ENCODE results near the gene LAPTM5.

DNA sequence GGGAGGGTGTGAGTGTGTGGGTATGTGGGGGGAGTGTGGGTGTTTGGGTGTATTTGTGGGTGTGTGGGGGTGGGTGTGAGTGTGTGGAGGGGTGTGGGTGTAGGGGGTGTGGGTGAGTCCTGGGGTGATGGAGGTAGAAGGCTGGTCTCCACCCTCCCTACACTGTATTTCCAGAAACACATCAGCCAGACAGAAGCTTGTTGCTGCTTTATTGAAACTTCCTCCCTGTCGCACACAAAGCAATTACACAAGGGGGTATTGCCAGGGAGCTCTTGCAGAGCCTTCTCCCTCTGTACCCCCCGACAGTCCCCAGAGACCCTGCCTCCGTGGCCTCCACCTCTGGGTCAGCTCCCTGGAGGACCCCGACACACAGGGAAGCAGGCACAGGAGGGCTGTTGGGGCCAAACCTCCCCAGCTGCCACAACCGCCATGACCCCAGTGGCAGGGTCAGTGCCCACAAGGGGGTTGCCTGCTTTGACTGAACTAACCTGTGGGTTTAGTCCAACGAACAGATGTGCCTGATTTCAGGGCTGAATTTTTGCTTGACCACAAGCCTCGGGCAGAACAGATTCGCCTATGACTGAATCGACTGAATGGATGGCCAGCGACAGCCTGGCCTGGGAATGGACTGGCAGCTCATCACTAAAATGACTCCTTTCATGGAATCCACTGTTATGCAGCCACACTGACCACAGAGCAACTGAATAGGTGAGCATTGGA lies 25.1 kb downstream of the LAPTM5 start:
- TF ChIP-seq, protein P1, sequence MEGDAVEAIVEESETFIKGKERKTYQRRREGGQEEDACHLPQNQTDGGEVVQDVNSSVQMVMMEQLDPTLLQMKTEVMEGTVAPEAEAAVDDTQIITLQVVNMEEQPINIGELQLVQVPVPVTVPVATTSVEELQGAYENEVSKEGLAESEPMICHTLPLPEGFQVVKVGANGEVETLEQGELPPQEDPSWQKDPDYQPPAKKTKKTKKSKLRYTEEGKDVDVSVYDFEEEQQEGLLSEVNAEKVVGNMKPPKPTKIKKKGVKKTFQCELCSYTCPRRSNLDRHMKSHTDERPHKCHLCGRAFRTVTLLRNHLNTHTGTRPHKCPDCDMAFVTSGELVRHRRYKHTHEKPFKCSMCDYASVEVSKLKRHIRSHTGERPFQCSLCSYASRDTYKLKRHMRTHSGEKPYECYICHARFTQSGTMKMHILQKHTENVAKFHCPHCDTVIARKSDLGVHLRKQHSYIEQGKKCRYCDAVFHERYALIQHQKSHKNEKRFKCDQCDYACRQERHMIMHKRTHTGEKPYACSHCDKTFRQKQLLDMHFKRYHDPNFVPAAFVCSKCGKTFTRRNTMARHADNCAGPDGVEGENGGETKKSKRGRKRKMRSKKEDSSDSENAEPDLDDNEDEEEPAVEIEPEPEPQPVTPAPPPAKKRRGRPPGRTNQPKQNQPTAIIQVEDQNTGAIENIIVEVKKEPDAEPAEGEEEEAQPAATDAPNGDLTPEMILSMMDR (CRISPR knock-in tag; IDR thresholded peaks at IDR 0.05): no peak
- TF ChIP-seq, protein P2, sequence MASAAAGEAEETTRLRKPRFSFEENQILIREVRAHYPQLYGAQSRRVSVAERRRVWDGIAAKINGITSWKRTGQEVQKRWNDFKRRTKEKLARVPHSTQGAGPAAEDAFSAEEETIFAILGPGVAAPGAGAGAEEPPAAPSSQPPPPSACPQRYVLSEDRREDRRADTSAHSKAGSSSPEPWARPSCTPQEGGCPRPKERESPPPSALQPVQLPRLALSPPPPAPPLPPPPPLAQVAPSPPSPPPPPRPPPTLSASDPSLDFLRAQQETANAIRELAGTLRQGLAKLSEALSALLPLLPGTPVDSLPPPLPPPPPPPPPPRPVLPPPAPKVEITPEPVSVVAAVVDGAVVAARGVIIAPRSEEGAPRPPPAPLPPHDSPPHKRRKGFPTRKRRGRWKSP (CRISPR knock-in tag; IDR thresholded peaks at IDR 0.05): no peak
- no peak for TF ChIP-seq ZNF253 (CRISPR knock-in tag; IDR thresholded peaks at IDR 0.05; ENCODE audit: borderline replicate concordance)
- no peak for TF ChIP-seq ZNF343 (CRISPR knock-in tag; IDR thresholded peaks at IDR 0.05)
- no peak for TF ChIP-seq ZIK1 (CRISPR knock-in tag; IDR thresholded peaks at IDR 0.05; ENCODE audit: borderline replicate concordance, low read depth)
- TF ChIP-seq, protein P3, sequence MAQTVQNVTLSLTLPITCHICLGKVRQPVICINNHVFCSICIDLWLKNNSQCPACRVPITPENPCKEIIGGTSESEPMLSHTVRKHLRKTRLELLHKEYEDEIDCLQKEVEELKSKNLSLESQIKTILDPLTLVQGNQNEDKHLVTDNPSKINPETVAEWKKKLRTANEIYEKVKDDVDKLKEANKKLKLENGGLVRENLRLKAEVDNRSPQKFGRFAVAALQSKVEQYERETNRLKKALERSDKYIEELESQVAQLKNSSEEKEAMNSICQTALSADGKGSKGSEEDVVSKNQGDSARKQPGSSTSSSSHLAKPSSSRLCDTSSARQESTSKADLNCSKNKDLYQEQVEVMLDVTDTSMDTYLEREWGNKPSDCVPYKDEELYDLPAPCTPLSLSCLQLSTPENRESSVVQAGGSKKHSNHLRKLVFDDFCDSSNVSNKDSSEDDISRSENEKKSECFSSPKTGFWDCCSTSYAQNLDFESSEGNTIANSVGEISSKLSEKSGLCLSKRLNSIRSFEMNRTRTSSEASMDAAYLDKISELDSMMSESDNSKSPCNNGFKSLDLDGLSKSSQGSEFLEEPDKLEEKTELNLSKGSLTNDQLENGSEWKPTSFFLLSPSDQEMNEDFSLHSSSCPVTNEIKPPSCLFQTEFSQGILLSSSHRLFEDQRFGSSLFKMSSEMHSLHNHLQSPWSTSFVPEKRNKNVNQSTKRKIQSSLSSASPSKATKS (CRISPR knock-in tag; IDR thresholded peaks at IDR 0.05): no peak
- no peak for TF ChIP-seq NRL (CRISPR knock-in tag; IDR thresholded peaks at IDR 0.05; ENCODE audit: borderline replicate concordance)
- no peak for TF ChIP-seq GABPA (IDR thresholded peaks at IDR 0.05; ENCODE audit: low read depth, low read length)
- TF ChIP-seq GABPA (CRISPR knock-in tag; IDR thresholded peaks at IDR 0.05; ENCODE audit: low read depth): no peak
- no peak for TF ChIP-seq ZNF598 (CRISPR knock-in tag; IDR thresholded peaks at IDR 0.05; ENCODE audit: borderline replicate concordance)
- TF ChIP-seq TBP (CRISPR knock-in tag; IDR thresholded peaks at IDR 0.05): no peak
- TF ChIP-seq, protein P4, sequence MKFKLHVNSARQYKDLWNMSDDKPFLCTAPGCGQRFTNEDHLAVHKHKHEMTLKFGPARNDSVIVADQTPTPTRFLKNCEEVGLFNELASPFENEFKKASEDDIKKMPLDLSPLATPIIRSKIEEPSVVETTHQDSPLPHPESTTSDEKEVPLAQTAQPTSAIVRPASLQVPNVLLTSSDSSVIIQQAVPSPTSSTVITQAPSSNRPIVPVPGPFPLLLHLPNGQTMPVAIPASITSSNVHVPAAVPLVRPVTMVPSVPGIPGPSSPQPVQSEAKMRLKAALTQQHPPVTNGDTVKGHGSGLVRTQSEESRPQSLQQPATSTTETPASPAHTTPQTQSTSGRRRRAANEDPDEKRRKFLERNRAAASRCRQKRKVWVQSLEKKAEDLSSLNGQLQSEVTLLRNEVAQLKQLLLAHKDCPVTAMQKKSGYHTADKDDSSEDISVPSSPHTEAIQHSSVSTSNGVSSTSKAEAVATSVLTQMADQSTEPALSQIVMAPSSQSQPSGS (CRISPR knock-in tag; IDR thresholded peaks at IDR 0.05): no peak
- no peak for TF ChIP-seq GABPB1 (CRISPR knock-in tag; IDR thresholded peaks at IDR 0.05)
- TF ChIP-seq MAZ (IDR thresholded peaks at IDR 0.05; ENCODE audit: borderline replicate concordance, low read depth, low read length): no peak
- no peak for TF ChIP-seq MAZ (CRISPR knock-in tag; IDR thresholded peaks at IDR 0.05; ENCODE audit: low read depth)

All from HepG2 (cell line).